Measurements from ENCODE around the gene TEX29. TPM values are rescaled to one million over a fixed set of nuclear protein-coding genes. Genes with fewer than 3 reads are reported as not detected.

The TEX29 gene
- total and polyA plus RNA-seq, 2 of the 4 experiments (the other 2 are of a cell fraction): 0.46 TPM; not detected in 1

GRCh38 chr13:111312944-111313590 is 7.4 kb upstream of the TEX29 start:
- H4K8ac ChIP-seq (ENCODE audit: low read depth in 2 of 2, low read length in 2 of 2): no peak overlapping the region
- dilution Hi-C loops (cut with HindIII; ENCODE audit: low sequenced_read_pairs, unreplicated experiment) (no loop called here), intact Hi-C loops (cut with micrococcal nuclease) (no loop called here), in situ Hi-C loops (cut with MboI; ENCODE audit: low sequenced_read_pairs) (no loop called here)
- no peak overlapping the region for H2AK5ac ChIP-seq (ENCODE audit: low read depth, low read length)
- H3K18ac ChIP-seq (ENCODE audit: low read depth, low read length): no peak overlapping the region
- H3K79me1 ChIP-seq (ENCODE audit: low read depth in 1 of 2, low read length in 2 of 2): peaks cover 14 to 23% of the 10 kb centered on the region in 2 experiments
- no peak overlapping the region for H2BK5ac ChIP-seq (ENCODE audit: low read depth, low read length, poor library complexity, severe bottlenecking)
- no peak overlapping the region for H2BK15ac ChIP-seq (ENCODE audit: low read depth, low read length)
- no peak overlapping the region for H3K56ac ChIP-seq (ENCODE audit: extremely low read depth, insufficient read depth, low read length)
- TF ChIP-seq MAZ (IDR thresholded peaks at IDR 0.05; ENCODE audit: borderline replicate concordance, low read depth, low read length) (no peak), SMC3 (IDR thresholded peaks at IDR 0.05; ENCODE audit: low read depth, low read length) (no peak), MXI1 (IDR thresholded peaks at IDR 0.05; ENCODE audit: borderline replicate concordance, low read depth, low read length) (no peak), USF2 (IDR thresholded peaks at IDR 0.05; ENCODE audit: low read depth, low read length) (no peak), ELK1 (IDR thresholded peaks at IDR 0.05; ENCODE audit: borderline replicate concordance, low read depth, low read length) (no peak), BHLHE40 (IDR thresholded peaks at IDR 0.05; ENCODE audit: low read depth, low read length) (no peak), RCOR1 (IDR thresholded peaks at IDR 0.05; ENCODE audit: insufficient replicate concordance, low read length) (no peak)
- no peaks in the 10 kb centered on the region for H3K9me1 ChIP-seq (ENCODE audit: insufficient read depth, low read length)
- DNase-seq (no peak), ATAC-seq (ENCODE audit: low read depth) (no peak)
- H3K23ac ChIP-seq (ENCODE audit: low read depth, low read length): no peak overlapping the region
- no peak overlapping the region for H3K4ac ChIP-seq (ENCODE audit: low read depth, low read length)
- no peak overlapping the region for H4K91ac ChIP-seq (ENCODE audit: insufficient read depth, low read depth, low read length)
- H3K14ac ChIP-seq (replicated peaks; ENCODE audit: low read depth, low read length): no peak overlapping the region
- no peak overlapping the region for H2BK20ac ChIP-seq (ENCODE audit: low read depth, low read length)
- no peak overlapping the region for H3K4me3 ChIP-seq (ENCODE audit: insufficient read depth, low read depth, low read length)
- H2BK120ac ChIP-seq (ENCODE audit: low read depth, low read length): no peak overlapping the region
- no TSS peak for BruUV-seq (replicated peaks)
- H3K27me3 ChIP-seq (ENCODE audit: control insufficient read depth, insufficient read depth, low read length): no peaks in the 10 kb centered on the region
- no peak overlapping the region for H4K5ac ChIP-seq (ENCODE audit: low read depth, low read length)
- peaks cover 11% of the 10 kb centered on the region for H3K9me3 ChIP-seq (ENCODE audit: control insufficient read depth, insufficient read depth, low read length)
- peaks cover 7% of the 10 kb centered on the region; the same call in 1 of the 2 replicates for H3K36me3 ChIP-seq (ENCODE audit: control insufficient read depth, insufficient read depth, low read length)
- peaks cover 4% of the 10 kb centered on the region; the same call in 1 of the 2 replicates for H3K4me1 ChIP-seq (ENCODE audit: control insufficient read depth, insufficient read depth, low read length)
- ChIA-PET POLR2A (ENCODE audit: unreplicated experiment) (no interaction called here), CTCF (no interaction called here)
- WGBS, 2 experiments (ENCODE audit: extremely low coverage in 2 of 2, insufficient read length in 1 of 2): 93% methylated on average over 7 of the region's 17 CpGs; no CpG with 5 or more reads in 1 of the 2 experiments
- H3K4me2 ChIP-seq (ENCODE audit: low read depth, low read length): no peak overlapping the region
- H3K9ac ChIP-seq (ENCODE audit: low read depth, low read length): no peak overlapping the region
- H3K27ac ChIP-seq (ENCODE audit: insufficient read depth, low read length): no peak overlapping the region
- H2AK9ac ChIP-seq (replicated peaks; ENCODE audit: low read depth, low read length, poor library complexity): no peak overlapping the region
- no peaks in the 10 kb centered on the region for H4K20me1 ChIP-seq (ENCODE audit: insufficient read depth, low read length)
- H2AFZ ChIP-seq (replicated peaks; ENCODE audit: low read length, poor library complexity): no peak overlapping the region

All from IMR-90 (cell line).